Lower leg skin (tissue), 4 donors: Measurements from ENCODE around the gene RAB43. TPM values are rescaled to one million over a fixed set of nuclear protein-coding genes. Genes with fewer than 3 reads are reported as not detected.

ENCODE experiments used
- DNase-seq, 2 donors: peaks; one replicate each; pipeline ENCODE4 v3.0.0-alpha.2; 2019; ENCODE audit warnings: low spot score in 2 of 2
- H3K4me3 ChIP-seq: fragments of 200-600 bp; sonication (generic); 2 replicates; pipeline ENCODE4 v1.5.1; 2017; ENCODE audit warnings: mild to moderate bottlenecking, low read depth; ENCODE audit not compliant: poor library complexity, severe bottlenecking
- CTCF ChIP-seq, 3 donors: fragments of 450-650 bp; IDR thresholded peaks; one replicate each; pipeline ENCODE4 v1.5.1; 2016; ENCODE audit warnings: antibody characterized with exemption in 3 of 3, mild to moderate bottlenecking in 3 of 3, moderate library complexity in 2 of 3
- POLR2A ChIP-seq, 2 donors: fragments of 450-650 bp; IDR thresholded peaks; one replicate each; pipeline ENCODE4 v1.6.1; 2016 to 2017; ENCODE audit warnings: antibody characterized with exemption in 2 of 2, mild to moderate bottlenecking in 1 of 2, moderate library complexity in 1 of 2
- WGBS, 2 donors: methylation state at CpG; one replicate each; pipeline ENCODE4 v1.1.5; 2018; 5-methylcytosine and 5-hydroxymethylcytosine counted together
- intact Hi-C: fragments of 100-400 bp; cut with DNase I; formaldehyde crosslinking; loops from one replicate; pipeline ENCODE4 v1.15.0; 2023; ENCODE audit warnings: low total_unique reads
- total RNA-seq, 4 donors: library from RNA; depleted of rRNA; stranded (reverse); fragments of >200 nt; gene quantifications; one replicate each; pipeline ENCODE4 v1.1.0, GENCODE V29; 2016

RAB43 gene
- total RNA-seq, 4 donors from 2014 or later, result 5.4 to 12.1 (median 11.2) TPM

GRCh38 chr3:129106866-129107565 lies 14.6 kb downstream of the RAB43 start:
- WGBS, 2 donors, result 65 to 79% methylated on average over 19 of the region's 19 CpGs
- no peak for DNase-seq
- no peak for TF ChIP-seq POLR2A (IDR thresholded peaks at IDR 0.05)
- no peak for TF ChIP-seq CTCF (IDR thresholded peaks at IDR 0.05)
- no peak overlapping the region for H3K4me3 ChIP-seq
- intact Hi-C loops, result no loop called here

- no peak overlapping the region for H3K4me3 ChIP-seq
- no peak for DNase-seq
- WGBS, 2 donors, result 84 to 92% methylated on average over 5 of the region's 5 CpGs
- TF ChIP-seq CTCF (IDR thresholded peaks at IDR 0.05) (no peak), POLR2A (IDR thresholded peaks at IDR 0.05) (no peak)
- intact Hi-C loops, result no loop called here
Measured at GRCh38 chr3:129106320-129106719, 15.3 kb downstream of the RAB43 start.

- intact Hi-C loops, result no loop called here
- 69 to 98% methylated on average over 4 of the region's 4 CpGs for WGBS, 2 donors
- DNase-seq, result no peak
- no peak for TF ChIP-seq CTCF (IDR thresholded peaks at IDR 0.05)
- no peak for TF ChIP-seq POLR2A (IDR thresholded peaks at IDR 0.05)
- H3K4me3 ChIP-seq, result no peak overlapping the region
Measured at GRCh38 chr3:129105862-129106261, 15.7 kb downstream of the RAB43 start.

GRCh38 chr3:129104498-129105079 lies 17.0 kb downstream of the RAB43 start:
- TF ChIP-seq POLR2A (IDR thresholded peaks at IDR 0.05) (no peak), CTCF (IDR thresholded peaks at IDR 0.05) (no peak)
- 91 to 94% methylated on average over 6 of the region's 6 CpGs for WGBS, 2 donors

GRCh38 chr3:129104051-129104450 lies 17.6 kb downstream of the RAB43 start:
- WGBS, 2 donors, result 93 to 97% methylated on average over 6 of the region's 6 CpGs
- intact Hi-C loops, result no loop called here
- no peak for TF ChIP-seq CTCF (IDR thresholded peaks at IDR 0.05)
- no peak for TF ChIP-seq POLR2A (IDR thresholded peaks at IDR 0.05)
- no peak overlapping the region for H3K4me3 ChIP-seq
- DNase-seq, result no peak

More at GRCh38 chr3:129104498-129105079, 17.0 kb downstream of the RAB43 start:
- no peak overlapping the region for H3K4me3 ChIP-seq
- no peak for DNase-seq
- intact Hi-C loops, result no loop called here
